HCT116 (cell line): ENCODE measurements around the gene COL5A2. TPM values are rescaled to one million over a fixed set of nuclear protein-coding genes. Genes with fewer than 3 reads are reported as not detected.

Experiments
- ATAC-seq: fragments of 200-7000 bp; cut with Tn5 transposase; 2 replicates; pipeline ENCODE4 v1.9.1; 2020; ENCODE audit warnings: mild to moderate bottlenecking, moderate library complexity
- BruUV-seq: library from RNA; stranded (reverse); fragments of 400-500 nt; replicated peaks from 2 replicates; lab custom pipeline; 2021; lab: Mats Ljungman, UMichigan
- CTCF ChIA-PET: fragments of 300-600 bp; sonication (Branson Sonifier 250); formaldehyde crosslinking; loops from one replicate; lab custom pipeline; 2021; ENCODE audit warnings: antibody characterized with exemption; lab: Charles Lee
- POLR2A ChIA-PET: fragments of 300-600, 350-600 bp; sonication (Branson Sonifier 250); formaldehyde crosslinking; loops from one replicate; lab custom pipeline; 2021; ENCODE audit warnings: antibody characterized with exemption; lab: Charles Lee
- RAD21 ChIA-PET, 2 experiments: fragments of 300-600 bp; sonication (Branson Sonifier 250); formaldehyde crosslinking; loops; one replicate each; lab custom pipeline; 2023; ENCODE audit warnings: low total read pairs in 2 of 2; ENCODE audit not compliant: uncharacterized antibody in 2 of 2, unreplicated experiment in 2 of 2, low non-redundant PET in 1 of 2; lab: Charles Lee
- DNase-seq: peaks from one replicate; pipeline ENCODE4 v3.0.0-alpha.2; 2010; ENCODE audit warnings: low read depth, low spot score
- H2AFZ ChIP-seq: fragments of 200-600 bp; shearing (Covaris generic), sonication (generic); 2 replicates; pipeline ENCODE4 v1.6.1; 2017; ENCODE audit warnings: low read depth, mixed run types, mixed read lengths, antibody characterized with exemption, low read length; ENCODE audit not compliant: poor library complexity, severe bottlenecking
- H3K27ac ChIP-seq: 2 replicates; pipeline ENCODE4 v1.5.1; 2012; ENCODE audit warnings: low read depth, low read length
- H3K27me3 ChIP-seq: fragments of 200-600 bp; sonication (generic); 2 replicates; pipeline ENCODE4 v1.6.1; 2016; ENCODE audit warnings: mixed run types, low read length, mixed read lengths; ENCODE audit not compliant: insufficient read depth
- H3K36me3 ChIP-seq, 2 experiments: fragments of 200-500 bp in 1 of 2; fragments of 200-600 bp in 1 of 2; sonication (Bioruptor generic) in 1 of 2; sonication (generic) in 1 of 2; 2 replicates each; pipeline versions ENCODE4 v1.5.1 to v1.6.1; 2014 to 2016; ENCODE audit warnings: low read length in 2 of 2, inconsistent platforms in 1 of 2, mixed read lengths in 1 of 2, mixed run types in 1 of 2; ENCODE audit not compliant: insufficient read depth in 2 of 2, control insufficient read depth in 1 of 2
- H3K4me1 ChIP-seq, 2 experiments: fragments of 200-600 bp in 1 of 2; sonication (generic) in 1 of 2; 2 replicates each; pipeline versions ENCODE4 v1.5.1 to v1.6.1; 2012 to 2017; ENCODE audit warnings: low read length in 2 of 2, inconsistent platforms in 1 of 2, mild to moderate bottlenecking in 1 of 2, mixed read lengths in 1 of 2, mixed run types in 1 of 2, moderate library complexity in 1 of 2; ENCODE audit not compliant: insufficient read depth in 2 of 2, control insufficient read depth in 1 of 2
- H3K4me2 ChIP-seq: fragments of 200-600 bp; sonication (generic); 2 replicates; pipeline ENCODE4 v1.6.1; 2017; ENCODE audit warnings: mixed run types, low read length, mixed read lengths
- H3K4me3 ChIP-seq, 2 experiments: fragments of 200-600 bp in 1 of 2; sonication (generic) in 1 of 2; replicated peaks in 1 of 2; 2 replicates each; pipeline ENCODE4 v1.5.1; 2011 to 2016; ENCODE audit warnings: low read length in 2 of 2, control low read depth in 1 of 2, low read depth in 1 of 2, mild to moderate bottlenecking in 1 of 2, mixed read lengths in 1 of 2, mixed run types in 1 of 2
- H3K79me2 ChIP-seq: fragments of 200-600 bp; sonication (generic); 2 replicates; pipeline ENCODE4 v1.6.1; 2017; ENCODE audit warnings: mild to moderate bottlenecking, mixed run types, low read length, moderate library complexity, mixed read lengths; ENCODE audit not compliant: insufficient read depth
- H3K9ac ChIP-seq: fragments of 200-600 bp; sonication (generic); 2 replicates; pipeline ENCODE4 v1.6.1; 2016; ENCODE audit warnings: low read length, mixed read lengths
- H3K9me2 ChIP-seq: fragments of 200-600 bp; sonication (generic), shearing (Covaris generic); 2 replicates; pipeline ENCODE4 v1.6.1; 2017; ENCODE audit warnings: mixed run types, mild to moderate bottlenecking, moderate library complexity; ENCODE audit not compliant: insufficient read depth
- H3K9me3 ChIP-seq, 2 experiments: fragments of 200-500 bp in 1 of 2; fragments of 200-600 bp in 1 of 2; sonication (Bioruptor generic) in 1 of 2; sonication (generic) in 1 of 2; 2 replicates each; pipeline ENCODE4 v1.6.1; 2014 to 2017; ENCODE audit warnings: low read length in 2 of 2, mixed read lengths in 2 of 2, inconsistent platforms in 1 of 2, low read depth in 1 of 2, mild to moderate bottlenecking in 1 of 2, mixed run types in 1 of 2, moderate library complexity in 1 of 2; ENCODE audit not compliant: control insufficient read depth in 1 of 2, insufficient read depth in 1 of 2
- H4K20me1 ChIP-seq: fragments of 200-600 bp; sonication (generic), shearing (Covaris generic); 2 replicates; pipeline ENCODE4 v1.6.1; 2017; ENCODE audit warnings: mixed run types, mild to moderate bottlenecking, moderate library complexity; ENCODE audit not compliant: insufficient read depth
- CEBPB ChIP-seq: IDR thresholded peaks from 2 replicates; pipeline ENCODE4 v1.6.1; 2012; ENCODE audit warnings: low read depth
- ELF1 ChIP-seq: IDR thresholded peaks from 2 replicates; pipeline ENCODE4 v1.6.1; 2012; ENCODE audit warnings: low read depth, borderline replicate concordance
- FOSL1 ChIP-seq: IDR thresholded peaks from 2 replicates; pipeline ENCODE4 v1.6.1; 2012; ENCODE audit warnings: low read depth
- JUND ChIP-seq: IDR thresholded peaks from 2 replicates; pipeline ENCODE4 v1.6.1; 2012
- POLR2A ChIP-seq: IDR thresholded peaks from 2 replicates; pipeline ENCODE4 v1.7.0; 2011; ENCODE audit warnings: borderline replicate concordance; ENCODE audit not compliant: insufficient read depth, insufficient read length; ENCODE audit errors: extremely low read depth
- POLR2AphosphoS5 ChIP-seq: IDR thresholded peaks from 2 replicates; pipeline ENCODE4 v1.6.1; 2011; ENCODE audit warnings: mild to moderate bottlenecking, low read depth, low read length, moderate library complexity
- RAD21 ChIP-seq: IDR thresholded peaks from 2 replicates; pipeline ENCODE4 v1.6.1; 2012; ENCODE audit warnings: low read depth, mild to moderate bottlenecking
- SP1 ChIP-seq: IDR thresholded peaks from 2 replicates; pipeline ENCODE4 v1.6.1; 2012; ENCODE audit warnings: low read depth
- YY1 ChIP-seq: IDR thresholded peaks from 2 replicates; pipeline ENCODE4 v1.6.1; 2011; ENCODE audit warnings: low read length, low read depth, moderate library complexity, mild to moderate bottlenecking; ENCODE audit not compliant: insufficient replicate concordance; ENCODE audit errors: extremely low read depth
- ZNF274 ChIP-seq: fragments of 200-500 bp; sonication (Bioruptor generic); IDR thresholded peaks from 2 replicates; pipeline ENCODE4 v1.6.1; 2014; ENCODE audit warnings: mild to moderate bottlenecking, low read depth, low read length, inconsistent platforms
- intact Hi-C: fragments of 100-400 bp; cut with micrococcal nuclease; formaldehyde crosslinking; loops from 2 replicates; pipeline ENCODE4 v1.10.0; 2022
- total RNA-seq: library from RNA; stranded (reverse); gene quantifications from one replicate; pipeline ENCODE4 v1.2.1, GENCODE V29; 2021; ENCODE audit not compliant: unreplicated experiment
- TF ChIP-seq, protein P1 (sequence below): IDR thresholded peaks from 2 replicates; pipeline ENCODE4 v1.6.1; 2011; ENCODE audit warnings: mild to moderate bottlenecking, low read length, moderate library complexity; ENCODE audit not compliant: insufficient replicate concordance; ENCODE audit errors: extremely low read depth
- TF ChIP-seq, protein P2 (sequence below): IDR thresholded peaks from 2 replicates; pipeline ENCODE4 v1.6.1; 2012; ENCODE audit warnings: low read depth
- TF ChIP-seq, protein P3 (sequence below): IDR thresholded peaks from 2 replicates; pipeline ENCODE4 v1.6.1; 2012

COL5A2 gene
- total RNA-seq, 1 experiment from 2014 or later: 2.3 TPM

DNA sequence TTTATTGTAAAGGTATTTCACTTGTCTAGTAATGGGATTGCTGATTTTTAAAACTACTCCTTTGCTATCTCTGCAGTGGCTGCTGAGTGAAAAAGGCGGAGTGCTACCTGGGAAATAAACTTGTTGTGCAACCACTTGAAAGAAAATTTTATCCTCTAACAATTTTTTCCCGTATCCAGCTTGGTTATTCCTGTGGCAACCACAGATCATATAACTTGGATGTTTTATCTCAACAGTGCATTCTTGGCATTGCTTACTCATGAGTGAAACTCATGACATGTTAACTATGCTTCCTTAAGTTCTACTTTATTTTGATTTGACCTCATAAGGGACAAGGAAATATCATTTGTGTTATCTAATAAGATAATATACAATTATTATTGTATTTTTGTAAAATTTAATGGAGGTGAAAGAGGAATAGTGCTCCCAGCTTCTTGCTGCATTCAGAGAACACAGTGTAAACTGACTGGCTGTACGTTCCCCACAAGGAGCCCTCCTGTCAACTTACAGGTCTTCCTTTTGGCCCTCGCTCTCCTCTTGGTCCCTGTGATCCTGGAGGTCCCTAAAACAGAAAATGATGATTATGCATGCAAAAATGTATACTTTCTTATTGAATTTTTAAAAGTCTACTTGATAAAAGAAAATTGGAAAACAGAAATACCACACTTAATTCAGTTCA lies 82.7 kb downstream of the COL5A2 start:
- intact Hi-C loops: no loop called here
- POLR2A ChIA-PET: no interaction called here
- H3K9me2 ChIP-seq: no peaks in the 10 kb centered on the region
- H3K9ac ChIP-seq: no peak overlapping the region
- RAD21 ChIA-PET: no interaction called here
- ATAC-seq (peak; percentile 79), DNase-seq (peak; percentile 21)
- H3K4me2 ChIP-seq: peak overlapping the region; percentile 50
- H4K20me1 ChIP-seq: no peaks in the 10 kb centered on the region
- no peaks in the 10 kb centered on the region for H3K36me3 ChIP-seq
- no peak overlapping the region for H3K27ac ChIP-seq
- no peak overlapping the region for H3K4me3 ChIP-seq
- peaks cover 9 to 14% of the 10 kb centered on the region in 2 experiments; a peak in 3 of 4 replicates for H3K4me1 ChIP-seq
- BruUV-seq: no TSS peak
- H3K79me2 ChIP-seq: no peaks in the 10 kb centered on the region
- H3K27me3 ChIP-seq: no peaks in the 10 kb centered on the region
- peak overlapping the region; percentile 62 for H2AFZ ChIP-seq
- no peaks in the 10 kb centered on the region for H3K9me3 ChIP-seq
- CTCF ChIA-PET: interaction anchor here (1.3 kb wide), 1 partner anchor 190 kb away, joined by 3 read pairs; no protein-coding TSS in a partner anchor
- TF ChIP-seq SP1 (0 out of 2 replicates have a peak, but pooled peaks have one; percentile 27), FOSL1 (peak; percentile 15; the same call in 1 of the 2 replicates), RAD21 (no peak), JUND (no peak), POLR2AphosphoS5 (no peak), CEBPB (no peak)
- TF ChIP-seq, protein P1, sequence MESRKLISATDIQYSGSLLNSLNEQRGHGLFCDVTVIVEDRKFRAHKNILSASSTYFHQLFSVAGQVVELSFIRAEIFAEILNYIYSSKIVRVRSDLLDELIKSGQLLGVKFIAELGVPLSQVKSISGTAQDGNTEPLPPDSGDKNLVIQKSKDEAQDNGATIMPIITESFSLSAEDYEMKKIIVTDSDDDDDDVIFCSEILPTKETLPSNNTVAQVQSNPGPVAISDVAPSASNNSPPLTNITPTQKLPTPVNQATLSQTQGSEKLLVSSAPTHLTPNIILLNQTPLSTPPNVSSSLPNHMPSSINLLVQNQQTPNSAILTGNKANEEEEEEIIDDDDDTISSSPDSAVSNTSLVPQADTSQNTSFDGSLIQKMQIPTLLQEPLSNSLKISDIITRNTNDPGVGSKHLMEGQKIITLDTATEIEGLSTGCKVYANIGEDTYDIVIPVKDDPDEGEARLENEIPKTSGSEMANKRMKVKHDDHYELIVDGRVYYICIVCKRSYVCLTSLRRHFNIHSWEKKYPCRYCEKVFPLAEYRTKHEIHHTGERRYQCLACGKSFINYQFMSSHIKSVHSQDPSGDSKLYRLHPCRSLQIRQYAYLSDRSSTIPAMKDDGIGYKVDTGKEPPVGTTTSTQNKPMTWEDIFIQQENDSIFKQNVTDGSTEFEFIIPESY: no peak

DNA sequence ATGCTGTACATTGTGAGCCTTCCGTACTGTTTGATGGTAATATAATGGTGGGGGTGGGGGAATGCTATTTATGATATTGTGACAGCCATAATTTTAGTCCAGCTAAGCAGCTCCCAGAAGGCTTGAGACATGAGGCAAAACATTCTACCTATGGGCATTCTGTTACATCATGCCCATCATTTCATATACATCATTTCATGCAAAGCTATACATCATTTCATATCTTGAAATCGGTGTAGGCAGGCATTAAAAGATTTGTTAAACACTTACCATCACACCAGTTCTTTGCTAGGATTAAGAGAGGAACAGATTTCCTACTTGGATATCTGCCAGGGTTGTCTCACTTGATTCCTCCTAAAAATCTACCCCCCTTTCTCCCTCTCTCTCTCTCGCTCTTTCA lies 84.5 kb downstream of the COL5A2 start:
- POLR2A ChIA-PET: no interaction called here
- BruUV-seq: no TSS peak
- TF ChIP-seq POLR2A: no peak
- TF ChIP-seq FOSL1: no peak
- TF ChIP-seq ELF1: no peak
- TF ChIP-seq ZNF274: no peak
- TF ChIP-seq POLR2AphosphoS5: no peak
- no peak for TF ChIP-seq JUND
- no peak for TF ChIP-seq SP1
- TF ChIP-seq, protein P2, sequence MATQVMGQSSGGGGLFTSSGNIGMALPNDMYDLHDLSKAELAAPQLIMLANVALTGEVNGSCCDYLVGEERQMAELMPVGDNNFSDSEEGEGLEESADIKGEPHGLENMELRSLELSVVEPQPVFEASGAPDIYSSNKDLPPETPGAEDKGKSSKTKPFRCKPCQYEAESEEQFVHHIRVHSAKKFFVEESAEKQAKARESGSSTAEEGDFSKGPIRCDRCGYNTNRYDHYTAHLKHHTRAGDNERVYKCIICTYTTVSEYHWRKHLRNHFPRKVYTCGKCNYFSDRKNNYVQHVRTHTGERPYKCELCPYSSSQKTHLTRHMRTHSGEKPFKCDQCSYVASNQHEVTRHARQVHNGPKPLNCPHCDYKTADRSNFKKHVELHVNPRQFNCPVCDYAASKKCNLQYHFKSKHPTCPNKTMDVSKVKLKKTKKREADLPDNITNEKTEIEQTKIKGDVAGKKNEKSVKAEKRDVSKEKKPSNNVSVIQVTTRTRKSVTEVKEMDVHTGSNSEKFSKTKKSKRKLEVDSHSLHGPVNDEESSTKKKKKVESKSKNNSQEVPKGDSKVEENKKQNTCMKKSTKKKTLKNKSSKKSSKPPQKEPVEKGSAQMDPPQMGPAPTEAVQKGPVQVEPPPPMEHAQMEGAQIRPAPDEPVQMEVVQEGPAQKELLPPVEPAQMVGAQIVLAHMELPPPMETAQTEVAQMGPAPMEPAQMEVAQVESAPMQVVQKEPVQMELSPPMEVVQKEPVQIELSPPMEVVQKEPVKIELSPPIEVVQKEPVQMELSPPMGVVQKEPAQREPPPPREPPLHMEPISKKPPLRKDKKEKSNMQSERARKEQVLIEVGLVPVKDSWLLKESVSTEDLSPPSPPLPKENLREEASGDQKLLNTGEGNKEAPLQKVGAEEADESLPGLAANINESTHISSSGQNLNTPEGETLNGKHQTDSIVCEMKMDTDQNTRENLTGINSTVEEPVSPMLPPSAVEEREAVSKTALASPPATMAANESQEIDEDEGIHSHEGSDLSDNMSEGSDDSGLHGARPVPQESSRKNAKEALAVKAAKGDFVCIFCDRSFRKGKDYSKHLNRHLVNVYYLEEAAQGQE: no peak
- TF ChIP-seq, protein P3, sequence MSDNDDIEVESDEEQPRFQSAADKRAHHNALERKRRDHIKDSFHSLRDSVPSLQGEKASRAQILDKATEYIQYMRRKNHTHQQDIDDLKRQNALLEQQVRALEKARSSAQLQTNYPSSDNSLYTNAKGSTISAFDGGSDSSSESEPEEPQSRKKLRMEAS: no peak
- no peak for TF ChIP-seq YY1

More for the DNA sequence above, 84.5 kb downstream of the COL5A2 start:
- Histone ChIP-seq H3K79me2 (no peaks in the 10 kb centered on the region), H2AFZ (no peak overlapping the region), H3K36me3 (no peaks in the 10 kb centered on the region), H3K9me3 (no peaks in the 10 kb centered on the region), H4K20me1 (no peaks in the 10 kb centered on the region), H3K4me2 (no peak overlapping the region), H3K9me2 (no peaks in the 10 kb centered on the region), H3K4me1 (peaks cover 9 to 14% of the 10 kb centered on the region in 2 experiments; a peak in 3 of 4 replicates), H3K4me3 (no peak overlapping the region), H3K9ac (no peak overlapping the region), H3K27me3 (no peaks in the 10 kb centered on the region), H3K27ac (no peak overlapping the region)
- intact Hi-C loops: loop anchor here (2.0 kb wide), 1 partner anchor 252 kb away; no protein-coding TSS in a partner anchor
- ChIA-PET CTCF (interaction anchor here (1.0 to 1.6 kb wide), 4 partner anchors 48 to 317 kb away, joined by 3 to 5 read pairs (median 3); no protein-coding TSS in a partner anchor), RAD21 (no interaction called here)
- no peak for ATAC-seq
- no peak for DNase-seq
